ENCODE data around the gene CTAG1B.

CTAG1B gene

DNA sequence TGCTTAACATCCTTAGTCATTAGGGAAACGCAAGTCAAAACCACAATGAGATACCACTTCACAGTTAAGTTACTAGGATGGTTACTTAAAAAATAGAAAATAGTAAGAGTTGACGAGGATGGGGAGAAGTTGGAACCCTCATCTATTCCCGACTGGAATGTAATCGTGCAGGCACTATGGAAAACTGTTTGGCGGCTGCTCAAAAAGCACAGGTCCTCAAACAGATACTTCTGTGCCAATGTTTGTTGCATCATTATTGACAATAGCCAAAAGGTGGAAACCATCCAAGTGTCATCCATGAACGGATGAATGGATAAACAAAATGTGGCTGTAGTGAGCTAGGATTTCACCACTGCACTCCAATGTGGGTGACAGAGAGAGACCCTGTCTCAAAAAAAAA is 11.7 kb downstream of the CTAG1B start:
- no peak for DNase-seq (ENCODE audit: low read depth)
- no peak for TF ChIP-seq CTCF (IDR thresholded peaks at IDR 0.05; ENCODE audit: control insufficient read depth, insufficient read depth, low read depth, low read length, missing control alignments)
- no peak overlapping the region for H3K4me3 ChIP-seq (ENCODE audit: control insufficient read depth, low read depth, low read length)

DNA sequence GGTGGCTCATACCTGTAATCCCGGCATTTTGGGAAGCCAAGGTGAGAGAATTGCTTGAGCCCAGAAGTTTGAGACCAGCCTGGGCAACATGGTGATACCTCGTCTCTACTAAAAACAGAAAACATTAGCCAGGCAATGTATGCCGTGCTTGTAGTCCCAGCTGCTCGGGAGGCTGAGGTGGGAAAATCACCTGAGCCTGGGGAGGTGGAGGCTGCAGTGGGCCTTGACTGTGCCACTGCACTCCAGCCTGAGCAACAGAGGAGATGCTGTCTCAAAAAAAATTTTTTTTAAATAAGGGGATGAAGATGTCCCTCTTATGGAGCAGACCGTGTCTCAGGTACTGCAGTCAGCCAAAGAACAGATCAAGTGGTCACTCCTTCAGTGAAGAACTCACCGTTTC is 13.5 kb downstream of the CTAG1B start:
- TF ChIP-seq CTCF (IDR thresholded peaks at IDR 0.05; ENCODE audit: control insufficient read depth, insufficient read depth, low read depth, low read length, missing control alignments) = no peak
- no peak for DNase-seq (ENCODE audit: low read depth)
- H3K4me3 ChIP-seq (ENCODE audit: control insufficient read depth, low read depth, low read length) = no peak overlapping the region

- no peak overlapping the region for H3K4me3 ChIP-seq (ENCODE audit: control insufficient read depth, low read depth, low read length)
- no peak for TF ChIP-seq CTCF (IDR thresholded peaks at IDR 0.05; ENCODE audit: control insufficient read depth, insufficient read depth, low read depth, low read length, missing control alignments)
- no peak for DNase-seq (ENCODE audit: low read depth)
Measured at GRCh38 chrX:154603438-154604430, 15.3 kb downstream of the CTAG1B start.

DNA sequence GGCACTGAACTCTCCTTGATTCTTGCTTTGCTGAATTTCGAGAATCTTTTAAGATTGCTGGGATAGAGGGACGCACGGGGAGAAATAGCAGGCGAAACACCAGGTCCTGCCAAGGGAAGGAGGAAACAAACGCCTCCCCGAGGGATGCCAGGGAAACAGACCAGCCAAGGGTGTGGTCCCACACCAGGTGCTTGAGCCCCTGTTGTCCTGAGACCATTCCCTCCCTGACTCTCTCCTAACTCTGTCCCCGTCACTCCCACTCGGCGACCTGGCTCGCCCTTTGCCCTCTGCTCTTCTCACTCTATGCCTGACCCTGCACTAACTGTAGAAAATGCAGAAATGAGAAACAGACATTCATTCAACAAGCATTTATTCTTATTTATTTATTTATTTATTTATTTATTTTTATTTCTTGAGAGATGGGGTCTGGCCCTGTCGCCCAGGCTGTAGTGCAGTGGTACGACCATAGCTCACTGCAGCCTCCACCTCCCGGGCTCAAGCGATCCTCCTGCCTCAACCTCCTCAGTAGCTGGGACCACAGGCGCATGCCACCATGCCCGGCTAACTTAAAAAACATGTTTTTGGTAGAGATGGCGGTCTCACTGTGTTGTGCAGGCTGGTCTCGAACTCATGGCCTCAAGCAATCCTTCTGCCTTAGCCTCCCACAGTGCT is 16.2 kb downstream of the CTAG1B start:
- no peak overlapping the region for H3K4me3 ChIP-seq (ENCODE audit: control insufficient read depth, low read depth, low read length)
- no peak for DNase-seq (ENCODE audit: low read depth)
- TF ChIP-seq CTCF (IDR thresholded peaks at IDR 0.05; ENCODE audit: control insufficient read depth, insufficient read depth, low read depth, low read length, missing control alignments) = no peak

- H3K4me3 ChIP-seq (ENCODE audit: control insufficient read depth, low read depth, low read length) = no peak overlapping the region
- TF ChIP-seq CTCF (IDR thresholded peaks at IDR 0.05; ENCODE audit: control insufficient read depth, insufficient read depth, low read depth, low read length, missing control alignments) = no peak
- no peak for DNase-seq (ENCODE audit: low read depth)
Measured at GRCh38 chrX:154602226-154602625, 16.9 kb downstream of the CTAG1B start.

- no peak for DNase-seq (ENCODE audit: low read depth)
- no peak overlapping the region for H3K4me3 ChIP-seq (ENCODE audit: control insufficient read depth, low read depth, low read length)
- TF ChIP-seq CTCF (IDR thresholded peaks at IDR 0.05; ENCODE audit: control insufficient read depth, insufficient read depth, low read depth, low read length, missing control alignments) = no peak
Measured at GRCh38 chrX:154600759-154601374, 18.2 kb downstream of the CTAG1B start.
